Gastrocnemius medialis (tissue), 4 donors: Measurements from ENCODE around the gene RBFA. TPM values are rescaled to one million over a fixed set of nuclear protein-coding genes. Genes with fewer than 3 reads are reported as not detected.

Experiments
- ATAC-seq, 2 donors: fragments of 150-250 bp; one replicate each; pipeline ENCODE4 v1.9.1; 2016
- DNase-seq, 2 donors: peaks; one replicate each; pipeline ENCODE4 v3.0.0-alpha.2; 2019
- H3K27ac ChIP-seq, 4 donors: fragments of 200-600 bp; sonication (generic); 1 replicate in 1 of 4; 2 replicates in 3 of 4; pipeline ENCODE4 v1.5.1; 2016 to 2018; ENCODE audit warnings: mild to moderate bottlenecking in 2 of 4, moderate library complexity in 1 of 4
- H3K27me3 ChIP-seq, 3 donors: fragments of 200-600 bp; sonication (generic) in 2 of 3; 1 replicate in 1 of 3; 2 replicates in 2 of 3; pipeline versions ENCODE4 v1.5.1 to v1.6.0; 2016 to 2019; ENCODE audit warnings: mild to moderate bottlenecking in 1 of 3, moderate library complexity in 1 of 3
- H3K36me3 ChIP-seq, 2 donors: fragments of 200-600 bp; sonication (generic) in 1 of 2; one replicate each; pipeline ENCODE4 v1.5.1; 2017 to 2018
- H3K4me1 ChIP-seq, 2 donors: fragments of 200-600 bp; sonication (generic) in 1 of 2; one replicate each; pipeline ENCODE4 v1.5.1; 2016 to 2017; ENCODE audit warnings: mild to moderate bottlenecking in 2 of 2
- H3K4me3 ChIP-seq, 4 donors: fragments of 200-600 bp; sonication (generic) in 3 of 4; 1 replicate in 1 of 4; 2 replicates in 3 of 4; pipeline ENCODE4 v1.5.1; 2016 to 2019; ENCODE audit warnings: mild to moderate bottlenecking in 2 of 4
- H3K9me3 ChIP-seq, 3 donors: fragments of 200-600 bp; sonication (generic) in 2 of 3; 1 replicate in 1 of 3; 2 replicates in 2 of 3; pipeline ENCODE4 v1.5.1; 2016 to 2019
- CTCF ChIP-seq, 5 experiments: fragments of 450-650 bp in 3 of 5; fragments of 200-600 bp in 2 of 5; sonication (generic) in 2 of 5; IDR thresholded peaks in 4 of 5; conservative IDR thresholded peaks in 1 of 5; 1 replicate in 4 of 5; 2 replicates in 1 of 5; pipeline ENCODE4 v1.5.1; 2016 to 2019; ENCODE audit warnings: antibody characterized with exemption in 5 of 5, mild to moderate bottlenecking in 3 of 5, moderate library complexity in 3 of 5
- POLR2A ChIP-seq, 2 donors: fragments of 450-650 bp; IDR thresholded peaks; one replicate each; pipeline ENCODE4 v1.6.1; 2017; ENCODE audit warnings: antibody characterized with exemption in 2 of 2, mild to moderate bottlenecking in 2 of 2, moderate library complexity in 2 of 2
- in situ Hi-C, 4 donors: fragments of 200-750 bp; cut with MboI; loops; one replicate each; pipeline versions ENCODE4 v1.15.0 to v1.8.0; 2017; ENCODE audit warnings: low sequenced_read_pairs in 4 of 4
- intact Hi-C: fragments of 100-400 bp; cut with DNase I; formaldehyde crosslinking; loops from one replicate; pipeline ENCODE4 v1.15.1; 2023; ENCODE audit warnings: low total_unique reads
- total RNA-seq, 4 donors: library from RNA; depleted of rRNA; stranded (reverse); fragments of >200 nt; gene quantifications; one replicate each; pipeline versions ENCODE4 v1.1.0 to v1.2.3, GENCODE V29; 2016

Gene RBFA
- total RNA-seq, 4 donors from 2014 or later: 26.6 to 37.4 (median 32.3) TPM

GRCh38 chr18:80046431-80046830 is 12.2 kb downstream of the RBFA start:
- Histone ChIP-seq H3K9me3 (no peaks in the 10 kb centered on the region), H3K4me1 (no peaks in the 10 kb centered on the region), H3K36me3 (peaks cover 0 to 58% of the 10 kb centered on the region in 2 donors), H3K4me3 (no peak overlapping the region), H3K27ac (no peak overlapping the region), H3K27me3 (no peaks in the 10 kb centered on the region)
- in situ Hi-C loops: no loop called here
- TF ChIP-seq CTCF (IDR thresholded peaks at IDR 0.05 in 4 of 5, conservative IDR thresholded peaks at IDR 0.05 in 1 of 5) (no peak), POLR2A (IDR thresholded peaks at IDR 0.05) (no peak)
- ATAC-seq: no peak
- intact Hi-C loops: no loop called here
- DNase-seq: no peak

- Histone ChIP-seq H3K4me3 (no peak overlapping the region), H3K9me3 (no peaks in the 10 kb centered on the region), H3K27me3 (no peaks in the 10 kb centered on the region), H3K4me1 (no peaks in the 10 kb centered on the region), H3K36me3 (peaks cover 0 to 64% of the 10 kb centered on the region in 2 donors), H3K27ac (no peak overlapping the region)
- intact Hi-C loops: no loop called here
- DNase-seq: no peak
- in situ Hi-C loops: no loop called here
- TF ChIP-seq CTCF (IDR thresholded peaks at IDR 0.05 in 4 of 5, conservative IDR thresholded peaks at IDR 0.05 in 1 of 5): no peak
- no peak for ATAC-seq
Measured at GRCh38 chr18:80046961-80047541, 12.8 kb downstream of the RBFA start.

GRCh38 chr18:80050797-80051196 is 16.6 kb downstream of the RBFA start:
- H3K27ac ChIP-seq: no peak overlapping the region
- intact Hi-C loops (no loop called here), in situ Hi-C loops (no loop called here)
- no peaks in the 10 kb centered on the region for H3K27me3 ChIP-seq
- no peaks in the 10 kb centered on the region for H3K4me1 ChIP-seq
- DNase-seq (no peak), ATAC-seq (no peak)
- peaks cover 0 to 3% (median 0%) of the 10 kb centered on the region in 3 donors for H3K9me3 ChIP-seq
- no peak overlapping the region for H3K4me3 ChIP-seq
- peaks cover 0 to 54% of the 10 kb centered on the region in 2 donors for H3K36me3 ChIP-seq
- no peak for TF ChIP-seq CTCF (IDR thresholded peaks at IDR 0.05 in 4 of 5, conservative IDR thresholded peaks at IDR 0.05 in 1 of 5)
- no peak for TF ChIP-seq POLR2A (IDR thresholded peaks at IDR 0.05)

- Histone ChIP-seq H3K27ac (no peak overlapping the region), H3K9me3 (peaks cover 0 to 3% (median 0%) of the 10 kb centered on the region in 3 donors), H3K4me3 (peak overlapping the region in 1 of 4 donors; percentile 7), H3K36me3 (peaks cover 0 to 19% of the 10 kb centered on the region in 2 donors), H3K4me1 (no peaks in the 10 kb centered on the region), H3K27me3 (no peaks in the 10 kb centered on the region)
- ATAC-seq: no peak
- DNase-seq: no peak
- TF ChIP-seq POLR2A (IDR thresholded peaks at IDR 0.05) (no peak), CTCF (IDR thresholded peaks at IDR 0.05 in 4 of 5, conservative IDR thresholded peaks at IDR 0.05 in 1 of 5) (no peak)
- intact Hi-C loops: no loop called here
- in situ Hi-C loops: no loop called here
Measured at GRCh38 chr18:80056095-80056494, 21.9 kb downstream of the RBFA start.

GRCh38 chr18:80059945-80060344 is 25.7 kb downstream of the RBFA start:
- intact Hi-C loops (no loop called here), in situ Hi-C loops (no loop called here)
- Histone ChIP-seq H3K36me3 (peaks cover 0 to 11% of the 10 kb centered on the region in 2 donors), H3K9me3 (no peaks in the 10 kb centered on the region), H3K4me3 (no peak overlapping the region), H3K27ac (no peak overlapping the region), H3K27me3 (no peaks in the 10 kb centered on the region), H3K4me1 (no peaks in the 10 kb centered on the region)
- ATAC-seq (no peak), DNase-seq (no peak)
- TF ChIP-seq CTCF (IDR thresholded peaks at IDR 0.05 in 4 of 5, conservative IDR thresholded peaks at IDR 0.05 in 1 of 5): no peak
- TF ChIP-seq POLR2A (IDR thresholded peaks at IDR 0.05): no peak
